HG02884 (cell line): ENCODE results near the gene CNGB1.

Experiments
- ATAC-seq: cut with Tn5 transposase; IDR thresholded peaks from one replicate; pipeline ENCODE4 v1.9.1; 2021; ENCODE audit warnings: mild to moderate bottlenecking, moderate library complexity; ENCODE audit not compliant: unreplicated experiment

CNGB1 gene

GRCh38 chr16:57977418-57978069, 6.6 kb upstream of the CNGB1 start:
- no peak for ATAC-seq

- ATAC-seq, result no peak
These were observed 5.4 kb upstream of the CNGB1 start for GRCh38 chr16:57976331-57976796.

- ATAC-seq, result no peak
These were observed 1.4 kb upstream of the CNGB1 start for GRCh38 chr16:57972306-57972705.

GRCh38 chr16:57971848-57972247, 920 bp upstream of the CNGB1 start:
- no peak for ATAC-seq

- no peak for ATAC-seq
These were observed 609 bp downstream of the CNGB1 start for GRCh38 chr16:57970319-57970718.

- no peak for ATAC-seq
These were observed 1.3 kb downstream of the CNGB1 start for GRCh38 chr16:57969451-57970123.

- ATAC-seq, result no peak
These were observed 3.0 kb downstream of the CNGB1 start for GRCh38 chr16:57967916-57968315.

GRCh38 chr16:57966986-57967385, 3.9 kb downstream of the CNGB1 start:
- no peak for ATAC-seq

GRCh38 chr16:57966204-57966771, 4.6 kb downstream of the CNGB1 start:
- no peak for ATAC-seq

GRCh38 chr16:57964157-57964700, 6.7 kb downstream of the CNGB1 start:
- no peak for ATAC-seq

- ATAC-seq, result no peak
These were observed 8.2 kb downstream of the CNGB1 start for GRCh38 chr16:57962756-57963155.

GRCh38 chr16:57962046-57962445, 8.9 kb downstream of the CNGB1 start:
- ATAC-seq, result no peak

- no peak for ATAC-seq
These were observed 9.4 kb downstream of the CNGB1 start for GRCh38 chr16:57961538-57961937.

GRCh38 chr16:57960826-57961472, 10.0 kb downstream of the CNGB1 start:
- no peak for ATAC-seq

- no peak for ATAC-seq
These were observed 10.6 kb downstream of the CNGB1 start for GRCh38 chr16:57960310-57960709.

- no peak for ATAC-seq
These were observed 11.1 kb downstream of the CNGB1 start for GRCh38 chr16:57959804-57960203.

GRCh38 chr16:57959121-57959520, 11.8 kb downstream of the CNGB1 start:
- no peak for ATAC-seq

GRCh38 chr16:57958544-57958943, 12.4 kb downstream of the CNGB1 start:
- ATAC-seq, result no peak

- no peak for ATAC-seq
These were observed 13.1 kb downstream of the CNGB1 start for GRCh38 chr16:57957673-57958392.

- ATAC-seq, result no peak
These were observed 13.8 kb downstream of the CNGB1 start for GRCh38 chr16:57956924-57957672.
